ENCODE measurements around the gene DIAPH2.

Gene DIAPH2

DNA sequence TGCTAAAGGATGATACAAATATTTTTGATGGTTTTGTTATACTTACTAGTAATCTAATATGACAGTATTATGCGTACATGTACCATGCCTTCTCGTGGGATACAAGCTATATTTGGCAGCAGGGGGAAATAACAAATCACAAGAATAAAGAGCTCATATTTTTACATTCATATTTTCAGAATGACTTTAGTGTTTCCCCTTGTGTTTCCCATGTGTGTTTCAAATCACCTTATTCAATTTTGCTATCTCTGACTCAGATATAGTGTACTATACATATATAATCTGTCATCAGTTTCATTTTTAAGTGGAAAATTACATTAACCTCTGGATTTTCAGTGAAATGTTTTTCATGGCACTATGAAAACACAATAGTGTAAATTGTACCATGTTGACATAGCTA is 345.8 kb downstream of the DIAPH2 start:
- in situ Hi-C loops (cut with MboI; ENCODE audit: low sequenced_read_pairs): no loop called here

DNA sequence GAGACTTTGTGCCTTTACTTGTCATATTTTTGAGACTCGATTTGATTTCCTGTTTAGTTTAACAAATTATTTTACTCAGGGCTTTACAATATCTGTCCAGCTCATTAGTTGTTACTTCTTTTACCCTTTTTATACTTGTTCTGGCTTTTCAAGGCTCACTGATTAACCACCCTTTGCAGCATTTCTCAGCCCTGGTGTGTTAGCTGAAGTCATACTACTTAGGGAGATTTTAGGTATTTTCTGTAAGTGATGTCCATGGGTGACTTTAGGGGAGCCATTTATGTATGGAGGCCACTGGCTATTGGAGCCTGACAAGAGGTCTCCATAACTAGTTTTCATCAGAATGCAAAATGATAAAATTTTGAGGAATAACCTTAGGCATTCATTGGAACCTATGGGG is 346.3 kb downstream of the DIAPH2 start:
- in situ Hi-C loops (cut with MboI; ENCODE audit: low sequenced_read_pairs): no loop called here

DNA sequence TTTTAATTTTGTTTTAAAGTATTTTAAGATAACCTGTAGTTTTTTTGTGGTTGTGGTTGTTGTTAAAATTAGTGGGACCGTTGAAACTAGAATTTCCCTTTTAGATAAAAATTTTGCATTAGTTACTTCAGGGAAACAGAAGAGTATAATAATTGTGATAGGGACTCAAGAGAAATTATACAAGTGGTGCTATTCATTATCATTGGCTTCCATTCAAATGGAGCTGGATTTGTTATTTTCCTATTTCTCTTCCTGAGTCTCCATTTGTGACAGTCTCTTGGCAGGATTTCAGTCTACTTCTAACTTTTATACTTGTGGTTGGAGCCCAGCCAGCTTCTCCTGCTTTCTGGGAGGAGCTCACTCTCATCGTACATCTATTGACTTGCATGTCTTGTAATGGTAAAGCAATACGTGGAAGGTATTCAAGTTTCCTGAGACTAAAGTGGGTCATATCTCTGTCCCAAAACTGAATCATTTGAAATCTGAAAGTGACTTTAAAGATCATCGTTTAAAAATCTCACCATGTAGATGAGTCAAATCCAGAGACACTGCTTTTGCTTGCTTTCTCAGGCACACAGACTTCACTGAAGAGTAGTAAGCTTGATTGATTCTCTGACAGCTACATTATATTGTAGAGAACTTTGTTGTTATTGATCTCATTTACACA is 354.9 kb downstream of the DIAPH2 start:
- in situ Hi-C loops (cut with MboI; ENCODE audit: low sequenced_read_pairs): no loop called here

DNA sequence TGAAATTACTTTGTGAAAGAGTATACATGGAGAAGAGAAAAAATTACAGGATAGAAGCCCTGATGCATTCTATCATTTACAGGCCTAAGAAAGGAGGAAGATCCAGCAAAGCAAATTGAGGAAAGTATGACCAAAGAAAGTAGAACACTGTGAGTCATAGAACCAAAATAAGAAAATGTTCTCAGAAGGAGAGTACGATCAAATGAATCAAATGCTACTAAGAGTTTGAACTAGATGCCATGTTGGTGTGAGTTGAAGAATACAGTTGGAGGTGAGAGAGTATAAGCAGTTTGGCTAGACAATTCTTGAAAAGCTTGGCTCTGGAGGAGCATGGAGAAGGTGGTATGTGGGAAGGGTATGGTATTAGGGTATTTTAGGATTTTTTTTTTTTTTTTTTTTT is 360.8 kb downstream of the DIAPH2 start:
- in situ Hi-C loops (cut with MboI; ENCODE audit: low sequenced_read_pairs): no loop called here

DNA sequence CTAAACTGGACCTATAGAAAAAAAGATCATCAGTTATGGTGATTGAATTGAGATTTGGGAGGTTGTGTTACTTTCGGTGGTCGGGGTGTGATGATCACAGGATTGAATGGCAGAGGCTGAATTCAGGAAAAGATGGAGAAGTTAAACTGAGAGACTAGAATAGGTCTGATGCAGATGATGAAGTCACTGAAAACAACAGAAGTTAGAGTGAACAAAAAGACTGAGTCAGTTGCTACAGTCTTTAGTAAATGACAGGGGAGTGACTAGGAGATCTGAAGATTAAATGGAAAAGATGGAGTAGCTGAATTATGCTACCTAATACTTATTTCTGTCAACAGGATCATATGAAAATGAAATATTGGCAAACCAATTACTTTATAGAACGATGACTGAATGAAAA is 362.2 kb downstream of the DIAPH2 start:
- in situ Hi-C loops (cut with MboI; ENCODE audit: low sequenced_read_pairs): no loop called here

DNA sequence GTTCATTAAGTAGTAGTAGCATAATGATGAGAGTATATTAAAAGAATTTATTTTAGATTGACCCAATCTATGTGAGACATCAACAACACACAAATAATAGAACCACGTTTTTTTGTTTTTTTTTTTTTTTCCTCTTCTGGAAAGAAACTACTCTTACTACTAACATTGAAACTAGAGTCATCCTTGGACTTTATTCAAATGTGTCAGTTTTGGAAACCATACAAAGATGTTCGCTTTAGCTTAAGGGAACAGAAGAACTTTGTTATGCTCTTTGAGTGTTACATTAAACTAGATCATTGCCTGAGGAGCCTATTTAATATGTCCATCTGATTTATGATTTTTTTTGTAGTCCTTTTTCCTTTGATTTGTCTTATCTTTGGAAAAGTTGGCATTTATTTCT is 365.8 kb downstream of the DIAPH2 start:
- in situ Hi-C loops (cut with MboI; ENCODE audit: low sequenced_read_pairs): no loop called here

DNA sequence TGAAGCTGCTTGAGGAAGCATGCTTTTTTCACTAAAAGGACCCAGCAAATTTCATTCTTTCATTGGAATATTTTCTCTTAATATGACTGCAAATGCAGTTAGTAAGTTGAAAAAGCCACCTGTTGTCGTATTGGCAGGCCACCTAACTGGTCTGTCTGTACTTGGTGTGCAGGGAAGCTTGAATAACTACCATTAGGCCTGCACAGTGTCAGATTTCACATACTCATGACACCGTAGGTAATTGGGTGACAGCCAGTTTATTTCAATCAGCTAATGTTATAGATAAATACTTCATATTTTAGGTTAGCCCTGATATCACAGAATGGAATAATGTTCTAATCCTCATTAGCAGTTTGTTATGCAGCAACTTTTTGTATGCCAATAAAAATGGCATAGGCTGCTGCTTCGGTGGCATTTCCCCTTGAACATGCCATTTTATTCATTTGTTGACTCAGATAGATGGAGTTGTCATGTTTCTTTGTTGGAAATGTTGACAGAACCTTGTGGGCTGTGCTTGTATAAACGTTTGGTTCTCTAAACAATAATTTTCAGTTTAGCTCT is 372.8 kb downstream of the DIAPH2 start:
- in situ Hi-C loops (cut with MboI; ENCODE audit: low sequenced_read_pairs): no loop called here

DNA sequence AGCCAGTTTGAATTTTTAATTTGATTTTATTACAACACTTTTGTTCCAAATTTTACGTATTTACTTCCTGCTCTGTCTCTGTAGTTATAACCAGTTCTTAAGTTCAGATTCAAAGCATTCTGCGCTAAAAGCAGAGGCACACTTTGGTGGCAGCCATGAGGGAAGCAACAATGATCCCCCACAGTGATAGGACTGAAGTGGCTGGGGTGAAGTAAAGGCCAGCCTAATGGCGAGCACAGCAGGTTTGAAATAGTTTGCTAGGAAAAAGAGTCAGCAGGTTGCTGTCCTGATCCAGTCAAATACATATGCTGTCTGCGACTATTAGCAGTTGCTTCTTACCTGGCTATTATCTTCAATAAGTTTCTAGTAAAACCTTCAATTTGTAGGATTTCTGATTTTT is 375.4 kb downstream of the DIAPH2 start:
- in situ Hi-C loops (cut with MboI; ENCODE audit: low sequenced_read_pairs): no loop called here

DNA sequence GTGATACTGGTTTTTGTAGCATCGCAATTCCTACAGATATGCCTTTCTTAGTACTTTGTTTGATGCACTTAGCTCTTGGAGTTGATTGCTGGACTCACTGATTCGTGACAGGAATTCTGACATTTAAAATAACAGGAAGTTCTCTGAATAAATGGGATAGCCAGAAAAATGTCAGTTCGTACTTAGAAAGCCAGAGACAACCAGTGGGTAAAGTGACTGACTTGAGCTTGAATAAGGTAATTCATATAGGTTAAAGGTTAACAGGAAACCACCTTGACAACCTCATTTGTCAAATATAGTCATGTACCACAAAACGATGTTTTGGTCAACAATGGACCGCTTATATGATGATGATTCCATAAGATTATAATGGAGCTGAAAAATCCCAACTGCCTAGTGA is 380.4 kb downstream of the DIAPH2 start:
- in situ Hi-C loops (cut with MboI; ENCODE audit: low sequenced_read_pairs): no loop called here

DNA sequence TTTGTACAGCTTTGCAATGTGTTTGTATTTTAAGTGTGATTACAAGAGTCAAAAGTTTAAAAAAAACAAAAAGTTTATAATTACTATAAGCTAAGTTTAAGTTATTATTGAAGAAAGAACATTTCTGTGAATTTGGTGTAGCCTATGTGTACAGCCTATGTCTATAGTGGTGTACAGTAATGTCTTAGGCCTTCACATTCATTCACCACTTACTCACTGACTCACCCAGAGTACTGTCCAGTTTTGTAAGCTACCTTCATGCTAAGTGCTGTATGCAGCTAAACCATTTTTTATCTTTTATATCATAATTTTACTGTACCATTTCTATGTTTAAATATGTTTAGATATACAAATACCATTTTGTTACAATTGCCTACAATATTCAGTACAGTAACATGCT is 381.3 kb downstream of the DIAPH2 start:
- in situ Hi-C loops (cut with MboI; ENCODE audit: low sequenced_read_pairs): no loop called here

DNA sequence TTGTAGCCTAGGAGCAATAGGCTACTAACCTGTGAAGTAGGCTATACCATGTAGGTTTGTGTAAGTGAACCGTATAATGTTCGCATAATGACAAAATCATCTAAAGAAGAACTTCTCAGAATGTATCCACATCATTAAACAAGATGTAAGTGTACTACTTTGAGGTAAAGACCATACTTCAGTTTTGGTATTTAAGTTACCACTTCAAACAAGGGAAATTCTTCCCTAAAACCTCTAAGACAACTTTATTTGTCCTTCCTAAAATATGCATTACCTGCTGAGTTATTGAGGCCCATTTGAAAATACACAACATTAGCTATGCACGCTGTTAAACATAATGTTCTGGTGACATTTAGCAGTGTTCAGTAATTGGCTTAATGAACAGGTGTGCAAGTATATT is 381.7 kb downstream of the DIAPH2 start:
- in situ Hi-C loops (cut with MboI; ENCODE audit: low sequenced_read_pairs): no loop called here

DNA sequence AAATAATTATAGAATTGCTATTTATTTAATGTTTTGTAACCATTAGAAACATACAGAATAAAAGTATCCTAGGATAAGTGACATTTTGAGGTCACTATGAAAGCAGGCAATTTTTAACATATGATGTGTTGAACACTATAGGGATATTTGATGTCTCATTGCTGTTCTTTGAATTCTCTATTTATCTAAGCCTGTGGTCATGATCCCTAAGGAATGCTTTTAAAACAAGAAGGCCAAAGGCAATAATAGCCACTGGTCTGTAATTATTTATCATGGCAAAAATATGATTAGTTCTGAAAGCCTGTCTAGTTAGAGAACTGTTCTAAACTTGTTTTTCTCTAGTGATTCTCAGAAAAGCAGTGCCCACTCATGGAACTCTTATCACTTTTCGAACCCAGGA is 385.7 kb downstream of the DIAPH2 start:
- in situ Hi-C loops (cut with MboI; ENCODE audit: low sequenced_read_pairs): no loop called here

DNA sequence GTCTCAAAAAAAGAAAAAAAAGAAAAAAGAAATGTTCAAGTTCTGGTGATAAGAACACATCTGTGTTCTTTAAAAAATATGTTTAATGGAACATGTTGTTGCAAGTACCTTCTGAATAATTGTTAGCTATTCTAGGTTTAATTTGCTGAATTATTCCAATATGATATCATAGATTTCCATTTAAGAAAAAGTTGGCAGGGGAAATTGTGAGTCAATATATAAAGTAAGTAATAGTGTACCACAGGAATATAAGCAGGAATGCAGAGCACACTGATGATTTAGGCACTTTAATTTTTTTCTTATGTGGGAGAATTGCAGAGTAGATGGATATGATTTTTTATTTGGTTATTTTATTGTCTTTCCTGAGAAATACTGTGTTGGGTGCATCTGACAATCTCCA is 389.8 kb downstream of the DIAPH2 start:
- in situ Hi-C loops (cut with MboI; ENCODE audit: low sequenced_read_pairs): no loop called here

DNA sequence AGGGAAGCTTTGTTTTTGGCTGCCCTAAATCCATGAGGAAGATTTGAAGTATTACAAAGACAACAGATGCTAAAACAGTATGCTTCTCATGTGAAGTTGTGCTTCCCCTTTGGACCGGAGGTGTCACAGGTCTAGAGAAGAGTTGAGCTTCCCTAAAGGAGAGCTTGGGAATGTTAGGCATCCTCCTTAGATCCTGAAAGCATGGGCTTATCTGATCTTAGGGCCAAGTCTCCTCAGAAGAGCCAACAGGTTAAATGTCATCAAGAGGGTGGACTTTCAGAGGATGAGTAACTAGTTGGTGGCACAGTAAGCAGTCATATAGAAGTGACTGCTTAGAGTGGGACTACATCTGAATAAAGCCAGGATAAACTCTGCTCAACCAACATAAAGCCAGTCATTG is 404.5 kb downstream of the DIAPH2 start:
- in situ Hi-C loops (cut with MboI; ENCODE audit: low sequenced_read_pairs): no loop called here

DNA sequence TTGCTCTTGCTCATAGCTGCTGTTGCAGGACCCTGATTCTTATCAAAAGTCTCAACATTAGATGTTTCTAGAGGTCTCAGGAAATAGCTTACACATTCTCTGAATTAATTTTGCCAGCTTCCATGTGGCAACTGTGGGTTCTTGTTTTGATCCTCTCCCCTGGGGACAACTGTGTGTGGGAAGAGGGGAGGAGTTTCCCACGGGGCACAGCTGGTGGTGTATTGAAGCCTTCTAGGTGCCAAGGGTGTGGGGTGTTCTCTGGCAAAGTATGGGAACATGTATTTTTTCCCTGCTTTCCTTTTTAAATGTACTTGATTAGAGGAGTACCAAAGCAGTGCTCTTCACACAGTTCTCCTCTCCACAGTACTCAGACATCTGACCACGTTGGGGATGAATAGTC is 411.7 kb downstream of the DIAPH2 start:
- in situ Hi-C loops (cut with MboI; ENCODE audit: low sequenced_read_pairs): no loop called here

DNA sequence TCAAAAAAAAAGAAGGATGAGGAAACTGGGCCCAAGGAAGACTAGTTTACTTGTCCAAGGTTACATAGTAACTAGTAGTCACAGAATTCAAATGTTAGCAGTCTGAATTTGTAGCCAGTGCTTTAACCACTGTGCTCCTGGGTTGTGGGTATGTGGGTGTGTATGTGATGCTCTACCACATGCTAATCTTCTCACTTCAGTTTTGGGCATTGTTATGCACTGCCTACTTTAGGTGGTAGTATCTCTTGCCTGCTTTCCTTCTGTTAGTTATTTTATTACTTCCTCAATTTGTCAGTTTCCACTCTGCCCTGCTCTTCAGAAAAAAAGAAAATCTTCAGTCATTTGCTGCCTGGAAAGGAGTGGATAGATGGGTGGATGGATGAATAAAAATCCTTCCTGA is 418.3 kb downstream of the DIAPH2 start:
- in situ Hi-C loops (cut with MboI; ENCODE audit: low sequenced_read_pairs): no loop called here

DNA sequence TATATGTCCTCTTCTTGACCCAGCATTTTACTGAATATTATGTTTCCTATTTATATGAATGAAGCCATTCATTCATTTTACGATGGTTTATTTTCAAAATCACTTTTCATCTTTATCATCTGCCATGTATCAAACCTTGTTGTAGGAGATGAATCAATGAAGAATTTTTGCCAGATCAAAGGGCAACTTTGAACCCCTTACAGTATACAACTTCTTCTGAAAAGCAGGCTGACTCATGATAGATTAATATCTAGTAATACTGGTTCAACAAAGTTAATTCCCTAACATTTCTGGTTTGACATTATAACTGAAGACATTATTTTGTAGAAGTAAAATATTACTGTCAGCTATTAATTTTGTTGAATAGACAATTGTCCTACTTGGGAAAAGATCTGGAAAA is 425.1 kb downstream of the DIAPH2 start:
- in situ Hi-C loops (cut with MboI; ENCODE audit: low sequenced_read_pairs): no loop called here

DNA sequence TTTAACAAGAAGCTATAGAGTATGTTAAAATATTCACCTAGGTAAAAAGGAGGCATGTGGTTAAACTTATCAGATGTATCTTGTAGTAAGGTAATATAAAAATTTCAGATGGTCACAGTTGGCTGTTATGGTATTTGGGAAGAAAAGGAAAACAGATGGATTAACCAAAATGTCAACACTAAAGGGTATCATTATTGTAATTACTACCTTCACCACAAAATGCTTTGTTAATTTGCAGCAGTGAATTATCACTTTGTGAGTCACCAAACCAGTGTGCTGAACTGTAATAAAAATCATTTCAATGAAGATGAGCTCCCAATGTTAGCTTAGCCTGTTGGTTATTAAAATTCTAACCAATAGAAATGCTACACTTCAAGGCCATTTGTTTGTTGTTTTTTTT is 432.9 kb downstream of the DIAPH2 start:
- in situ Hi-C loops (cut with MboI; ENCODE audit: low sequenced_read_pairs): no loop called here

DNA sequence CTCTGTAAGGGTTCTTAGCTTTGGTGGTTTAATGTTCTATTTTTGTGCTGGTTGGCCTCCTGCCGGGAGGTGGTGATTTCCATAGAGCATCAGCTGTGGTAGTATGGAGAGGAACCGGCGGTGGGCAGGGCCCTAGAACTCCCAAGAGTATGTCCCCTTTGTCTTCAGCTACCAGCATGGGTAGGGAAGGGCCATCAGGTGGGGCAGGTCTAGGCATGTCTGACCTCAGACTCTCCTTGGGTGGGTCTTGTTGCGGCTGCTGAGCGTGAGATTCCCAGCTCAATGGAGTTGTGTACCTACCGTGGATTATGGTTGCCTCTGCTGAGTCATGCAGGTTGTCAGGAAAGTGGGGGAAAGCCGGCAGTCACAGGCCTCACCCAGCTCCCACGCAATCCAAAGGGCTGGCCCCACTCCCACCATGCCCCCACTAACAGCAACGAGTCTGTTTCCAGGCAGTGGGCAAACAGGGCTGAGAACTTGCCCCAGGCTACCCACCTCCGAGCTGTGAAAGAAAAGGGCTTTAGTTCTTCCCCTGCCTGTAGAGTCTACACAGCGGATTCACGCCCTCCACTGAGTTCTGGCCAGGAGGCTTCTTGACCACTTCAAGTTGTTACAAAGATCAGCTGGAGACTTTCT is 434.9 kb downstream of the DIAPH2 start:
- in situ Hi-C loops (cut with MboI; ENCODE audit: low sequenced_read_pairs): no loop called here

DNA sequence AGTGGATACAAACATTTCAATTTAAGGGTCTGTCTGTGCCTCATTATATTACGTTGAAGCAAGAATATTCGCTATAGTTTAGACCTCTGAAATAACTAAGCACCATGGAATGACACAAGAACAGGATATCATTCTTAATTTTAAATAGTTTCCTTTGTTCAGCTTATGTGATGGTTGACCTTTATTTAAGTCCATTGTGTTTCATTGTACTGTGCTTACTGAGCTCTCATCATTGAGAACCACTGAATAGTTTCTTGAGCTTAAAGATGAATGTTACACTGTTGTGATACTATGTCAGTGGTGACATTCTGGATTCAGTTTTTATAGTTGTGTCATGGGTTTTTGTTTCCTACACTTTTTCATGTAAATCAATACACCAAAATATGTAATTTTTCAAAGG is 438.4 kb downstream of the DIAPH2 start:
- in situ Hi-C loops (cut with MboI; ENCODE audit: low sequenced_read_pairs): no loop called here

DNA sequence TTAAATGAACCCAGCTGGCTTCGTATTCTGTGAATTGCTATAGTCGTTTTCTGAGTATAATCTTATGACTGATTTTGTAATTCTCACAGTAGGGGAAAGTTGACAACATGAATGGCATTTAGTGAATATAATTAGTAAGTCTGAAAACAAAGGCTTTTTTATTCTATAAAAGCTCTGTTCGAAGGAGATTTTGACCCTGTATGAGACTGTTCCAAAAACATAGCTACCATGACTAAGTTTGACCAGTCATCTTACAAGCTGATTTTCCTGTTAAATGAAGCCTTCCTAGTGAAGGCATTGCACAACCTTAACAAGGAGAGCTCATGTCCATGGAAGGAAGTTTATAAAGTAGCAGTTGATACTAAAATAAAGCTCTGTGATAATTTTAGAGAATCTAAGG is 441.4 kb downstream of the DIAPH2 start:
- in situ Hi-C loops (cut with MboI; ENCODE audit: low sequenced_read_pairs): no loop called here

DNA sequence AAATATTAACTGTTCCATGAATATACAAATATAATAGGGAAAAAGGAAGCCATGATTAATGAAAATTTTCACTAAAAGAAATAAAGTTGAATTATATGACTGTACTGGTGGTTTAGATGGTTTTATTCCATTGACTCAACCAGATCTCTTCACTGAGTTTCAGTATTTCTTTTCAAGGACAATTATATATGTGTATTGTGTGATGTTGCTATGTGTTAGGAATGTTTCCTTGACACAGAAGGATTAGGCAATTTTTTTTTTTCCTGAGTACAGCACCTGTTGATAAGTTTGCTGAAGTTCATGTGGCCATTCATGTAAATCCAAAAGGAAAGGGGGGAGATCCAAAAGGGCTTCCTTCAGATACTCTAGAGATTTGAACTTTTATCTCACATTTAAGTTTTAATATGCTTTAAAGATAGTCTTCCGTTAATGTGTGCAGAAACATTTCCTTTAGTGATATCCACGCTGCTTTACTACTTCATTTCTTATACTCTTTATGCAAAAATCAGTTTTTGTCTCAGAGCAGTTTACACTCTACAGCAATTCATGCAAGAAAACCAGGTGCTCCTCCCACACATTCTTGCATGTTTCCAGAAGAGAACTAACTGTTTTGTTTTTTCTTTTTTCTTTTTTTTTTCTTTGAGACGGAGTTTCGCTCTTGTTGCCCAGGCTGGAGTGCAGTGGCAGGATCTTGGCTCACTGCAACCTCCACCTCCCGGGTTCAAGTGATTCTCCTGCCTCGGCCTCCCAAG is 448.2 kb downstream of the DIAPH2 start:
- in situ Hi-C loops (cut with MboI; ENCODE audit: low sequenced_read_pairs): no loop called here
